Fibroblast of lung (primary cell): ENCODE measurements around the gene UBE2D2. TPM values are rescaled to one million over a fixed set of nuclear protein-coding genes. Genes with fewer than 3 reads are reported as not detected.
"Not testable (repeated sequence)": the region's sequence is repeated elsewhere in the genome, so short reads cannot be mapped to it uniquely, and the experiment has no call there.

Experiments used
- DNase-seq, 2 donors: peaks; one replicate each; pipeline versions ENCODE4 v3.0.0 to v3.0.0-alpha.2; 2010; ENCODE audit warnings: low read depth in 2 of 2
- H2AFZ ChIP-seq: 2 replicates; pipeline ENCODE4 v1.5.1; 2012; ENCODE audit warnings: low read length, control low read depth, inconsistent platforms
- H3K27ac ChIP-seq: 2 replicates; pipeline ENCODE4 v1.5.1; 2011; ENCODE audit warnings: low read length, control low read depth; ENCODE audit not compliant: insufficient read depth
- H3K27me3 ChIP-seq: 2 replicates; pipeline ENCODE4 v1.5.1; 2011; ENCODE audit warnings: mild to moderate bottlenecking, low read length; ENCODE audit not compliant: control insufficient read depth, insufficient read depth
- H3K36me3 ChIP-seq: 2 replicates; pipeline ENCODE4 v1.5.1; 2011; ENCODE audit warnings: low read length; ENCODE audit not compliant: control insufficient read depth, insufficient read depth
- H3K4me1 ChIP-seq: 2 replicates; pipeline ENCODE4 v1.5.1; 2011; ENCODE audit warnings: low read length; ENCODE audit not compliant: control insufficient read depth, insufficient read depth; ENCODE audit errors: extremely low read depth
- H3K4me2 ChIP-seq: 2 replicates; pipeline ENCODE4 v1.5.1; 2011; ENCODE audit warnings: low read length, control low read depth; ENCODE audit not compliant: insufficient read depth; ENCODE audit errors: extremely low read depth
- H3K4me3 ChIP-seq, 4 experiments: fragments of 200-600 bp in 1 of 4; sonication (generic) in 1 of 4; replicated peaks in 1 of 4; 2 replicates each; pipeline ENCODE4 v1.5.1; 2011 to 2016; ENCODE audit warnings: low read length in 4 of 4, low read depth in 3 of 4, mild to moderate bottlenecking in 3 of 4, control low read depth in 2 of 4, inconsistent platforms in 1 of 4, mixed read lengths in 1 of 4; ENCODE audit not compliant: insufficient read depth in 1 of 4; ENCODE audit errors: control extremely low read depth in 1 of 4
- H3K79me2 ChIP-seq: 2 replicates; pipeline ENCODE4 v1.5.1; 2012; ENCODE audit warnings: mild to moderate bottlenecking, low read length, inconsistent platforms; ENCODE audit not compliant: control insufficient read depth, insufficient read depth
- H3K9ac ChIP-seq: 2 replicates; pipeline ENCODE4 v1.5.1; 2011; ENCODE audit warnings: mild to moderate bottlenecking, low read length, control low read depth; ENCODE audit not compliant: insufficient read depth
- H3K9me3 ChIP-seq: 2 replicates; pipeline ENCODE4 v1.5.1; 2012; ENCODE audit warnings: low read depth, low read length; ENCODE audit not compliant: control insufficient read depth, insufficient read depth
- H4K20me1 ChIP-seq: 2 replicates; pipeline ENCODE4 v1.5.1; 2011; ENCODE audit warnings: low read length; ENCODE audit not compliant: control insufficient read depth, insufficient read depth; ENCODE audit errors: extremely low read depth
- polyA plus RNA-seq, 2 donors: library from polyadenylated mRNA; depleted of rRNA in 1 of 2; stranded (reverse) in 1 of 2; unstranded in 1 of 2; fragments of >200 nt; gene quantifications; 2 replicates each; pipeline ENCODE4 v1.2.1, GENCODE V29; 2011 to 2012; ENCODE audit warnings: missing spikeins in 1 of 2
- total RNA-seq: library from RNA; depleted of rRNA; stranded (reverse); fragments of >200 nt; gene quantifications from 2 replicates; pipeline ENCODE4 v1.2.1, GENCODE V29; 2014

Gene UBE2D2
- total and polyA plus RNA-seq, 2 donors (not counting 1 experiment from before 2014, with no cell fraction given) = 56.5 to 62.9 TPM

DNA sequence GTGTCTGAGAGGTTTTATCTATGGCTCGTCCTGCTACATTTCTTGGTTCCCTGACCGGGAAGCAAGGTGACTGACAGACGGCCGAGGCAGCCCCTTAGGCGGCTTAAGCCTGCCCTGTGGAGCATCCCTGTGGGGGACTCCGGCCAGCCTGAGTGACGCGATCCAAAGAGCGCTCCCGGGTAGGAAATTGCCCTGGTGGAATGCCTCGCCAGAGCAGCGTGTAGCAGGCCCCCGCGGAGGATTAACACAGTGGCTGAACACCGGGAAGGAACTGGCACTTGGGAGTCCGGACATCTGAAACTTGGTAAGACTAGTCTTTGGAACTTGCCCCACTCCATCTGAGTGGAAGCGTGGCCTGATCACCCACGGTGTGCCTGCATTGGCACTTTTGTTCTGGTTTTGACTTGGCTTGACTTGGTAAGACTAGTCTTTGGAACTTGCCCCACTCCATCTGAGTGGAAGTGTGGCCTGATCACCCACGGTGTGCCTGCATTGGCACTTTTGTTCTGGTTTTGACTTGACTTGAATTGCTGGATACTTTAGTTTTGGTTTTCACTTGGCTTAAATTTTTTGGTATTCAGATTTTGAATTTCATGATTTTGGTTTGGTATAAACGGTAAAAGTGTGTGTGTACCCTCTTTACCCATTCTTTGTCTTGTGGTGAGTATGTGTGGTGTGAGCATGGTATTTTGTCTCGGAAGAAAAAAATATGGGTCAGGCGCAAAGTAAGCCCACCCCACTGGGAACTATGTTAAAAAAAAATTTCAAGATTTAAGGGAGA lies 34.6 kb upstream of the UBE2D2 start:
- not testable (repeated sequence) for H3K9me3 ChIP-seq, H3K4me3 ChIP-seq, H2AFZ ChIP-seq, H3K4me1 ChIP-seq, H3K79me2 ChIP-seq, H3K36me3 ChIP-seq, H3K27ac ChIP-seq, H3K4me2 ChIP-seq, H3K27me3 ChIP-seq, DNase-seq, H4K20me1 ChIP-seq, H3K9ac ChIP-seq

DNA sequence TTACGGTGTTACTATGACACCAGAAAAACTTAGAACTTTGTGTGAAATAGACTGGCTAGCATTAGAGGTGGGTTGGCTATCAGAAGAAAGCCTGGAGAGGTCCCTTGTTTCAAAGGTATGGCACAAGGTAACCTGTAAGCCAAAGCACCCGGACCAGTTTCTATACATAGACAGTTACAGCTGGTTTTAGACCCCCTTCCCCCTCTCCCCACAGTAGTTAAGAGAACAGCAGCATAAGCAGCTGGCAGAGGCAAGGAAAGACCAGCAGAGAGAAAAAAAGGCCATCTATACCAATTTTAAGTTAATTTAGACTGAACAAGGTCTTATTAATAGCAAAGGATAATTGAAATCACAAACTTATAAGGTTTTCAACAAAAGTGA lies 34.1 kb upstream of the UBE2D2 start:
- H3K27ac ChIP-seq, H3K4me1 ChIP-seq, H2AFZ ChIP-seq, H3K4me2 ChIP-seq, H3K9ac ChIP-seq, H4K20me1 ChIP-seq, H3K9me3 ChIP-seq, DNase-seq, H3K4me3 ChIP-seq, H3K79me2 ChIP-seq, H3K27me3 ChIP-seq, H3K36me3 ChIP-seq: not testable (repeated sequence)

DNA sequence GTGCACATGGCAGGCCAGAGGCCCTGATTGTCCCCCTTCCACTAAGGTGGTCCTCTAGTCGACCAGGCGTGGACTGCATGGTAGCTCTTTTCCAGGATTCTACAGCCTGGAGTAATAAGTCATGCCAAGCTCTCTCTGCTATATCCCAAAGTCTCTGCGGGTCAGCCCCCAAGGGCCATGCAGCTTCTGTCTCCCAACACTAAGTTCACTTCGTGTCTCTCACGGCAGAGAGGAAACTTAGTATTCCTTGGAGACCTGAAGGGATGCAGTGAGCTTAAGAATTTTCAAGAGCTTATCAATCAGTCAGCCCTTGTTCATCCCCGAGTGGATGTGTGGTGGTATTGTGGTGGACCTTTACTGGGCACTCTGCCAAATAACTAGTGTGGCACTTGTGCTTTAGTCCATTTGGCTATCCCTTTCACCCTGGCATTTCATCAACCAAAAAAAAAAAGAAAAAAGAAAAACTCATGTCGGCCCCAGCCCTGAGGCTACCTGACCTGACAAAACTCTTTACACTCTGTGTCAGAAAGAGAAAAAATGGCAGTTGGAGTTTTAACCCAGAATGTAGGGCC lies 33.2 kb upstream of the UBE2D2 start:
- H4K20me1 ChIP-seq, H3K4me2 ChIP-seq, H3K79me2 ChIP-seq, H3K27ac ChIP-seq, H3K27me3 ChIP-seq, H3K36me3 ChIP-seq, H3K9me3 ChIP-seq, H2AFZ ChIP-seq, DNase-seq, H3K9ac ChIP-seq, H3K4me1 ChIP-seq, H3K4me3 ChIP-seq: not testable (repeated sequence)

DNA sequence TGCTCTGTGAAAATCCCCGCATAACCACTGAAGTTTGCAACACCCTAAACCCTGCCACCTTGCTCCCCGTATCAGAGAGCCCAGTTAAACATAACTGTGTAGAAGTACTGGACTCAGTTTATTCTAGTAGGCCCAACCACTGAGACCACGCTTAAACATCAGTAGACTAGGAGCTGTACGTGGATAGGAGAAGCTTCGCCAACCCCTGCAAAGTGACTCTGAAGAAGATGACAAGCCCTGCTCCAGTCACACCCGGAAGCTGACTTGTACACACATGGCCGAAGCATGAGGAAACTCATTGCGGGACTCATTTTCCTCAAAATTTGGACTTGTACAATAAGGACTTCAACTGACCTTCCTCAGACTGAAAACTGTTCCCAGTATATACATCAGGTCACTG lies 32.4 kb upstream of the UBE2D2 start:
- H3K4me3 ChIP-seq = not testable (repeated sequence)

DNA sequence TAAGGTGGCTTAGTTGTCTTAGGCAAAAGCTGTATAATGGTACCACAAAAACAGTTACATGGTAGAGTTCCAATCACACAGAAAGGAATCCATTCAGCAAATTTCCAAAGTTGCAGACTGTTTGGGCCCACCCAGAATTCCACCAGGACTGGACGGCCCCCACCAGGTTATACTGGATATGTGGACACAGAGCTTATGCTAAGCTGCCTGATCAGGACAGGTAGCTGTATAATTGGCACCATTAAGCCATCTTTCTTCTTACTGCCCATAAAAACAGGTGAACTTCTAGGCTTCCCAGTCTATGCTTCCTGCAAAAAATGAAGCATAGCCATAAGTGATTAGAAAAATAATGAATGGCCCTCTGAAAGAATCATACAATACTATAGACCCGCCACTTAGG lies 31.1 kb upstream of the UBE2D2 start:
- not testable (repeated sequence) for H3K36me3 ChIP-seq, H3K4me3 ChIP-seq, H3K9me3 ChIP-seq, H3K4me2 ChIP-seq, H2AFZ ChIP-seq, H3K4me1 ChIP-seq, H3K79me2 ChIP-seq, H3K27me3 ChIP-seq, H3K9ac ChIP-seq, H4K20me1 ChIP-seq, DNase-seq, H3K27ac ChIP-seq

More for the DNA sequence above, 32.4 kb upstream of the UBE2D2 start:
- not testable (repeated sequence) for DNase-seq, H3K4me2 ChIP-seq, H3K36me3 ChIP-seq, H4K20me1 ChIP-seq, H2AFZ ChIP-seq, H3K27me3 ChIP-seq, H3K9me3 ChIP-seq, H3K27ac ChIP-seq, H3K79me2 ChIP-seq, H3K9ac ChIP-seq, H3K4me1 ChIP-seq
